ENCODE data around the gene COL4A2.

Gene COL4A2

DNA sequence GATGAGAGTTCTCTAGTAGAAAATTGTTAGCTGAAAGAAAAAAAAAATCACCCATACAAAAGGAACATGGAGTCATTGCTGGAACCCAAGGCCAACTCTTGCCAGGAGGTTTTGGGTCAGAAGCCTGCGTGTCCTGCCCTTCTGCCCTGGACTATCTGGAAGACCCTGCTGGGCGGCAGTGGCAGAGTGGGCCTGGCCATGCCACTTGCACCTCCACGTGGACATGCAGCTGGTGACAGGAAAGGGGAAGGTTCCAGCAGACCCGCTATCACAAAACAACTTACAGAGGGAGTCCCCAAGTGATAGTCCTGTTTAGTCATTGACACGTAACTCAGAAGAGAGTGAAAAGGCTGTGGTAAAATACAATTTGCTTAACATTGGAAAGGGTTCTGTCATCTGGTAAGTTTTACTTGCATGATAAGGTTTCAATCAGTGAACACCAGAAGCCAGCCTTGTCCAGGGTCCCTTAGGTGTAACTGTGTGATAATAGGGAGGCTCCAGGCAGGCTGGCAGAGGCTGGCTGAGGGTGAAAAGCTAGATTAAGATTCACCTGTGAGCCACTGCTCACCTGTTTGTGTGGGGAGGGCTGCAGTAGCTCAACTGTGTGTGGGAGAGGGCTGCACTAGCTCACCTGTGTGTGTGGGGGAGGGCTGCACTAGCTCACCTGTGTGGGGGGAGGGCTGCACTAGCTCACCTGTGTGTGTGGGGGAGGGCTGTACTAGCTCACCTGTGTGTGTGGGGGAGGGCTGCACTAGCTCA is 47.8 kb downstream of the COL4A2 start:
- no peak for DNase-seq (ENCODE audit: low read depth in 3 of 3)

DNA sequence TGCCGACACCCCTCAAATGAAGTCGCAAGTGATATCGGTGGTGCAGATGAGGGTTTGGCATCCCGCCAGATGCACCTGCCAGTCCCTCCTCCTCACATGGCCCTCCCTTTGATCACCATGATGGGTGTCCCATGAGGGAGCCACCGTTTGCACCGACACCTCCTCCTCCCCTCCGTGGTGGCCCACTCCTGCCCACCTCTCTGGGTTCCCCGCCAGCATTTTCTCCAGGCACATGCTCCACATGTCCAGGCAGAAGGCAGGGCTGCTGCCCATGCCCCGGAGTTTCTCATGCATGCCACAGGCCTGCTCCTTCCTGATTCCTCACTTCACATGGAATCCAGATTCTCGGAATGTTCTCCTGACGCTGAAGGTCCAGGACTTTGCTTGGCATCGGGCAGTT is 49.3 kb downstream of the COL4A2 start:
- DNase-seq (ENCODE audit: low read depth in 3 of 3), result no peak

DNA sequence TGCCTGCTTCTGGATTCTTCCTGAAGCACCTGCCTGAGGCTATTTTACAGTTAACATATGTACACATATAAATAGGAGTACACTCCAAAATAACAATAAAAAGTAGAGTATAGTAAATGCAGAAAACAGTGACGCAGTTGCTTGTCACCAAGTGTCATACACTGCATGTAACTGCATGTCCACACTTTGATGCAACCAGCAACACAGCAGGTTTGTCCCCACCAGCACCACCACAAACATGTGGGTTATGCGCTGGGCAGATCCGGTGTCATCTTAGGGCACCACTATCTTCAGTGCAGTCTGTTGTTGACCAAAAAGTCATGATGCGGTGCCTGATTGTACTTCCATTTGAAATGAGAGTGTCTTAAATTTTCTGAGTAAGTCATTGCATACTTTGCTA is 51.3 kb downstream of the COL4A2 start:
- no peak for DNase-seq (ENCODE audit: low read depth in 3 of 3)

DNA sequence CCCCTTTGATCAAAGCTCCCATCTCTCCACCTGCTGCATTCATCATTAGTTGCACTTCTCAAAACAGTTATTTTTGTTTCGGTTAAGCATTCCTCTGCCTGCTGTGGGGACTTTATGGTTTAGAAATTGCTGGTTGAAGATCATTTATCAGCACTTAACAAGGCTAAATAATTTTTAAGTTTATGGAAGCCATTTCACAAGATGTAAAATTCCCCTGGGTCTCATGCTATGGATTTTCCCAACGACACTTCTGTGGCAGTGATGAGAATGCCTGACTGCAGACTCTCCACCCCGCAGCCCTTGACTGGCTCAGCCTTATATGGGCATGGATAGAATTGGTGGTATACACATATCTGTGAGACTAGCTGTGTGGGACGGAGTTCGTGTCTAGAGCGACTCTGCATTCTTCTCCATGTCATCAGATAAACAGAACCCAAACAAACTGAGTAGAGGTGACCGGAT is 52.8 kb downstream of the COL4A2 start:
- no peak for DNase-seq (ENCODE audit: low read depth in 3 of 3)

DNA sequence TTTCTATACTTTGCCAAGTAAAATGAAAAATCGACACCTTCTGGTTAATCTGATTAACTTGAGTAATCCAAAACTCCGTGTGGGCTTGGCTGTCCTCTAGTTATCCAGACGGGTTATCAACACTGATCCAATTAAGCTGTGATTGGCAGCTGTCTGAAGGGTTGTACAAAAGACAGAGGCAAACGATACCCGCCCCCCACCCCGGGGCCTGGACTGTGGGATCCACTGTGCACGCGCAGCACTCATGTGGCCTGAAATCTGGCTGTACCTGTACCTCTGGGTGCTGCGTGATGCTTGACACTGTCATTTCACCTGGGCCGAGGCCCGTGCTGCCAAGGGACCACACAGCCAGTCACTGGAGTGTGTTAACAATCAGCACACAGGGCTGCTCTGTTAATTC is 53.5 kb downstream of the COL4A2 start:
- DNase-seq (ENCODE audit: low read depth in 3 of 3), result no peak

DNA sequence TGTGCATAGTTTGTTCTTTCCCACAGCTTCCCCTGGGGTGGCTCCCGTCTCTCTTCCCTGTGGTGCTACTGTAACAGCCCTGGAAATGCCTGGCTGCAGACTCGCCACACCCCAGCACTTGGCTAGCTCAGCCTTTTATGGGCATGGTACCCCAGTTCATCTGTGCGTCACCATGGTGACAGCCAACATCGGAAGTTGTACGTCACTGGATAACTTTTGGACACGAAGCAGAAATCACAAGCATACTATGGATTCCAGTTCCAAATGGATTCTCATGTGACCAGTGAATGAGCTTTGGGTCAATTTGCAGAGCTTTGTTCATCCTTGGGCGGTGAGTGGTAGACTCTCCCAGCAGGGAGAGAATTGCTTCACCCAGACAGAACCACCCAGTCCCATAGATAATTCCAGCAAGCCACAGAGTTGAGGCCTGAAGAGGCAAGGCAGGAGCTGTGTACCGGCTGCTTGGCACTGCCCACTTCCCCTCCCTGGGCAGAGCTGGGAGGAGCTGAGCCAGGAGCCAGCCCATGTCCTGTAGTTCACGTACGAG is 54.4 kb downstream of the COL4A2 start:
- no peak for DNase-seq (ENCODE audit: low read depth in 3 of 3)

DNA sequence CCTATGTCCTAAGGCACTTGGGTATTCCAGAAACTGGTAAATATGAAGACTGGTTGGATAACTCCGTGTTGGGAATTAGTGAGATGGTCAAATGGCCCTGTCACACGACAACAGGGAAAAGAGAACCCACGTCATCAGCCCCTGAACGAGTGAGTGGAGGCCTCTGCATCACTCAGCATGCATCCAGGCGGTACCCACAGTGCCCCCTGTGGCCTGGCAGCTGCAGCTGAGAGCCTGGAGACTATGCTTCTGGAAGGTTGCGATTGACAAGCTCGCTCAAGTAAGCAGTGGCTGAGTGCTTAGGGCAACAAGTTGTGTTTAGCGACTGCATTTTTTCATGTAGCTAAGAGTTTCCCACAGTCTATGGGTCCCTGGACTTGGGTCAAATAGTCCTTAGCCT is 55.9 kb downstream of the COL4A2 start:
- no peak for DNase-seq (ENCODE audit: low read depth in 3 of 3)

DNA sequence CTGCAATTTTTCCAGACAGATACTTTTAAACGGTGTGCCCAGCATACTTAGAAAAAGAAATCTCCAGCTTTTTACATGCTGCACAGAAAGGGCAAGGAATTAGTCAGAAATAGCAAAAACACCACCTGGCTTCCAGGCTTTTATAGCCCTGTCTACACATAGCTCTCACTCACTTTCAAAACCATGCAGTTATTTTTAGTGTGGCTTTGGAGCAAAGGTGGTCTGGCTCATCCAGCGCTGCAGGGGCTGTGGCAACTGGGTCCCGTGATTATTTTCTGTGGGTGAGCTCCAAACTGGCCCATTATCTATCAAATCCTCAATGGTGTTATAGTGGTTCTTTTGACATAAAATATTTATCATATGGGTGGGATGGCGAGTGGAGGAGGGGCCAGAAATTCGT is 57.0 kb downstream of the COL4A2 start:
- DNase-seq (ENCODE audit: low read depth in 3 of 3), result no peak

DNA sequence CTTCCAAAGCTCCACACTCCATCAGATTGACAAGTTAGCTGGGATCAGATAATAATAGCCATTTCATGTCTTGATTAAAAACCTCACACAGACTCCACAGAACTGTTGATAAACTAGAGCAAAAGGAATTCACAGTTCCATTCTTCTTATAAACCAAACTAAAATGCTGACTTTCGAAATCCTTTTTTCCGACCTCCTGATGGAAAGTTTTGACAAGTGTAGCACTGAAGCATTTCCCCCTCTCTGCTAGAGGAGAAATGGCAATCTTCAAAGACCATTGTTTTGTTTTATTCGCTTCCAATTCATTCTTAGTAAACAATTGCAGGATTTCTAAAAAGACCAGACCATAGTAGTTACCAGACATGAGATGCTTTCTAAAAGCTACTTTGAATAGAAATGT is 58.8 kb downstream of the COL4A2 start:
- no peak for DNase-seq (ENCODE audit: low read depth in 3 of 3)

DNA sequence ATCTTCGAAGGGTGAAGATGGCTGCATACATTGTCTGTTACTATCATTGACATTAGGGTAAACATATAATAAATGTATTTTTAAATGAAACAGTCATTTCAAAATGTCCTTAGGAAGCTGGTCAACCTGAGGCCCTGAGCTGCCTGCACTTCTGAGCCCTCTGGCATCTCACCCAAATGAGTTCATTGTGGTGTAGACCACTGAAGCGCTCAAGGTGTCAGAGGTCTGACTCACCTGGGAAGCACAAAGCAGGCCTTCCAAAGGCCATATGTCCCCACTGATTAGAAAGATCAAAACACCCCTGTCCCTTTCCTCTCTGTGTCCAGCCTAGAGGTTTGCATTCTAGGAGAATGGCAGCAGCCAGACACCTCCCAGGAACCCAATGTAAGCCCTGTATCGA is 59.6 kb downstream of the COL4A2 start:
- no peak for DNase-seq (ENCODE audit: low read depth in 3 of 3)

DNA sequence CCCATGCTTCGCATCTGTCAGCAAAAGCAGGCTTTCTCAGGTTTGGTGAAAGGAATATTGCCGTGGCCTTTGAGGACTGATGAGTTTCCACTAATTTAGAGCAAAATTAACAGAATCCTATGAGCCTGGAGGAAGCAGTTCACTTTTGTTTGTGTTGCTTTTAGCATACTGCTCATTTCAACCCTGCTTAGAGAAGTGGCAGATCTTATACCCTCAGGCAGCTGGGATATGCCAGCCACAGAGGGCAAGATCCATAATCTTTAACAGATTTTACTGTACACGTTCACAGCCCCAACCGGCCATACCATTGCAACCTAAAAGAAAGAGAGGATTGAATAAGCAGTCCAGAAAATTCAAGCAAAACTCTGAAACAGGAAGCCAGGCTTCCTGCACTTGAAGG is 60.5 kb downstream of the COL4A2 start:
- DNase-seq (ENCODE audit: low read depth in 3 of 3), result no peak

DNA sequence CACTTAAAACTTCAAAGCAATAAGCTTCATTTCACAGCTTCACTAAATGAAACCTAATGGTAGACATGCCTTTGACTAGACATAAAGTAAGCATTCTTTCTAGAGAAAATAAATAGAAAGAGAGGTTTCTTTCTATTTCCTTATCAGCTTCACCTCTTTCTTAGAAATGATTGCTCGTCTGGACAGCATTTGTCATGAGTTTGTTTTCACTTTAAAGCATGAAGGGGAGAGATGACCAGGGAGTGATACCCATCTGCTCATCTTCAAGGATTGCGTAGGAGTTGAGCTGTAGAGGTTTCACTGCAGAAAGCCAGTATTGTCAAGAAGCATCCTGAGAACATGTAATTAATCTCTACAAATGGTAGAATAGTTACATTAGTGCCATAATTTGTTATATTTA is 61.3 kb downstream of the COL4A2 start:
- DNase-seq (ENCODE audit: low read depth in 3 of 3), result no peak

DNA sequence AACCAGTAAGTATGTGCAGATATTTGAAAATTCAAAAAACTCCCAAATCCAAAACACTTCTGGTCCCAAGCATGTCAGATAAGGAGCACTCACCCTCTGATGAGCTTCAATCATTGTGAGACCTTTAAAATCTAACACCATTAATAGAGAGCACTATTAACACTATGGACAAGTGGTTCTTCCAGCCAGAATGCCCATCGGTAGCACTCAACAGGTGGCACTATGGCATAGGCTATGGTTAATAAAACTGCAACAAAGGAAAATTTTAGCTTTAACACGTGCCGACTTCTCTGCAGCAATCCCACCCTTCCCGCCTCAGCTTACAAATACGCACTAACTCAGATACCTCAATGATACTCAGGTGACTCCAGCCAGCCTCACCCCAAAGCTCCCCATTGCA is 62.3 kb downstream of the COL4A2 start:
- no peak for DNase-seq (ENCODE audit: low read depth in 3 of 3)

DNA sequence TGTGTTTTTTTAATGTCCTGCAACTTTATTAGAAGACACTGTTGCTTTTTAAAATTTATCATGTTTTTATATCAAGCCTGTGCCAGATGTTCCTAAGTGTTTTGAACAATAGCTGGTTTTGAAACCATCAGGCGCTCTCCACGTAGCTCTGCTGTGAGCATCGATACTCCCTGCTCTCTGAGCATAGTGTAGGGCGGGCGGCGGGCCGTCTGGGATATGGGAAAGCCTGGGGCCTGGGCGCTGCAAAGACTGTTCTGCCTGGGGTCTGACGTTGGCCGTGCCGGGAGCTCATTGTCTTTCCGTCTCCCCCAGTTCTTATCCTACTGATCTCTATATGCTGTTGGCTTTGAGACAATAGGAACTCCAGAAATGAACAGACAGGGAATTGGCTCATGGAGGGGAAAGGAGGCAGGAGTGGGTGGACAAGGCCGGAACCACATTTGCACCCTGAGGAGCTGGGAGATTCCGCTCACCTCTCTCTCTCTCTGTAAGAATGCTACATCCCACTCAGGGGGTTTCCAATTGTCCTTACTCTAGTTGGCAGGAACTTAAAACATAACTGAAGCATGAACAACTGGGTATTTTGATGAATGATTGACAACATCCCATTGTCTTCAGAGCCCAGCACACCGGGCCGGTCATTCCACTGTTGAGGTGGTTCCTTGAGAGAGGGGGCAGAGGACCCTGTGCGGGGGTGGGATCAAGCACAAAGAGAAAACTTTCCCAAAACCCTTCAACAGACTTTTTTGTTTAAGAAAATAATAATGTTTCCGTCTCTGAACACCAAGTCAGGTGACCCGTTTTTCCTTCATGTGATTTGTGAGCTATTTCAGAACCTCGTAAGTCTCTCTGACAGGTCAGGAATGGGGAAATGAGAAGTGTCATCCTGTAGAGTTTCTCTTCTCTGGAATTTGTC is 64.7 kb downstream of the COL4A2 start:
- no peak for DNase-seq (ENCODE audit: low read depth in 3 of 3)

DNA sequence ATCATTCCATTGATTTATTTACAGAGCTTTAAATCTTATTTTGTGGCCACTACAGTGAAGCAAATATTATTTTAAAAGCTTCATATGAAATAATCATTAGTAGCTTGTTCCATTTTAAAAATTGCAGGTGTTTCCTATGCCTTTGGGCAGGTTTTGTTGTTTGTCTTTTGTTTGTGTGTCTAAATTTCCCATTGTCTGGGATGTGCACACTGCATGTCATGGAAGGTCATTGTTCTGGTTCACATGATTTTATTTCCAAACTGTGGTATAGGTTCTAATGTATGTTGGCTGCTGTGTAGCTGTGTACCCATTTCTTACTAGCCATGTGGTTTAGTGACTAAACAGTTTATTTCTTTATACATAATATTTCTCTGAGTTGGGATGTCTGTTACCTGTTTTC is 65.6 kb downstream of the COL4A2 start:
- no peak for DNase-seq (ENCODE audit: low read depth in 3 of 3)

DNA sequence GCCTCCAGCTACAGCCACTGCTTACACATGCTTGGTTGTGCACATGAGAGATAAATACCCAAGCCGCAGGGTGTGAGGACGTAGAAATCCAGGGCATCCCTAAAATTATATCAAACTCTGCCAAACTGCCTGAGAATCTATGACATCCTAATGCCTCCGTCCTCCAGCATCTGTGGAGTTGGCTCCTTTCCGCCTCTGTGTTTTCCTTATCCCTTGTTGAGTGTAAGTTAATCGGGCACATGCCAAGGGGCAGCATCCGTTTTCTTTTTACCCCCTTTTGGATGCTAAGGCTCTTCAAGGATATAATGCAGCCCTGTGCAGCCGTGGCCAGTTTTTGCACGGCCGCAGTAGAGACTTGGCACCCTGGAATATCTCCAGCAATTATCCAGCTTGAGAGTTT is 66.5 kb downstream of the COL4A2 start:
- no peak for DNase-seq (ENCODE audit: low read depth in 3 of 3)

DNA sequence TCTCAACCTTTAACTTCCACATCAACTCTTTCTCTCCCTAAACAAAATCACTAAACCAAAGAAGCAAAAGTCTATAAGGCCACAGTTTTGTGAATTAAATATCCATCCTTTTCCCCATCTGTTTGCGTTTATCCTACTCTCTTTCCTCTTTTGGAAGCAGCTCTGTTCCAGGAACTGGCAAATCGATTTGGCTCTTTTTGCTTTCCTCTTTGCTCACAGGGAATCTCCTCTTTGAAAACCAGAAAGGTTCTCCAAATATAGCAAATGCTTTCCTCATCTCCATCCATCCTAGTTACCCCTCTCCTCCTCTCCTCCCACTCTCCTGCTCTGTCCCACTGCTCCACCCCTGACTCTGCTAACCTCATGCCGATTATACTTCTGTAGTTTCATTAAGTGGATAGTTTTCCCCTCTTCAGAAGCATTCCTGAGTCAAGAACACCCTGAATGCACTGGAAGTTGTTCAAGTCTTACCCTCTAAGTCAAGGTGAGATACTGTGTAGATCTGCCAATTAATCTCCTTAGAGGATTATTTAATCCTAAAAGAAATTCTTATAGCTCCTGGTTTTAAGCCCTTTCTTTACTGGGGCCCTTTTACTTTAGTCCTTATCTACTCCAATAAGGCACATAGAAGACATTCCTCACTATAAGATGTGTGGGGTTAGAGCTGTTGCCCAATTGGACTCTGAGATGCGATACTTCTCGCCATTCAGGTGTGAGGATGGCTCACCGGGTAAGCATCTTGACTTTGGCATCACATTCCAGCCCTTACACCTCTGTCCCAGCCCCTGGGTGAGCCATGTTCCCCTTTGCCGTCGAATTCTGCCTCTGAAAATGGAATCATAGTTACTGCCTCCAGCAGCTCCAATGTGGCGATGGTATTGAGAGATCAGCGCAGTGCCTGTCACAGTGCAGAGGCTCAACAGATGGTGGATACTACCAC is 67.6 kb downstream of the COL4A2 start:
- no peak for DNase-seq (ENCODE audit: low read depth in 3 of 3)

DNA sequence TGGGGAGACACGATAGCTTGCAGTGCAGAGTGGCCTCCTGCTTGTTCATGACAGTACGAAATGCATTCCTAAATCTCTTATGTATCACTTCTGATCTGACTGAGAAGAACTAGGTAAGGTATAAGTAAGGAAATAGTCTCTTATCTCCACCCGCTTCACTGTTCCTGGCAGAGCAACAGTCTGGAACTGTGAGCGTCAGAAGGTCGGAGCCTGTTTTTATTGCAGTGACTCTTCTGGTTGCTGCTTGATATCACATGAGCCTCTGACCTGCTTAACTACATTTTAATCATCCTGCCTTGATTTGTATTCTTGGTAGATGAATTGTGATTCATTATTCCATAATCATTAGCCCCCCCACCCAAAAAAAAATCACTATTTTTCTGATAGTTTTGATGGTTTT is 69.0 kb downstream of the COL4A2 start:
- DNase-seq (ENCODE audit: low read depth in 3 of 3), result no peak

DNA sequence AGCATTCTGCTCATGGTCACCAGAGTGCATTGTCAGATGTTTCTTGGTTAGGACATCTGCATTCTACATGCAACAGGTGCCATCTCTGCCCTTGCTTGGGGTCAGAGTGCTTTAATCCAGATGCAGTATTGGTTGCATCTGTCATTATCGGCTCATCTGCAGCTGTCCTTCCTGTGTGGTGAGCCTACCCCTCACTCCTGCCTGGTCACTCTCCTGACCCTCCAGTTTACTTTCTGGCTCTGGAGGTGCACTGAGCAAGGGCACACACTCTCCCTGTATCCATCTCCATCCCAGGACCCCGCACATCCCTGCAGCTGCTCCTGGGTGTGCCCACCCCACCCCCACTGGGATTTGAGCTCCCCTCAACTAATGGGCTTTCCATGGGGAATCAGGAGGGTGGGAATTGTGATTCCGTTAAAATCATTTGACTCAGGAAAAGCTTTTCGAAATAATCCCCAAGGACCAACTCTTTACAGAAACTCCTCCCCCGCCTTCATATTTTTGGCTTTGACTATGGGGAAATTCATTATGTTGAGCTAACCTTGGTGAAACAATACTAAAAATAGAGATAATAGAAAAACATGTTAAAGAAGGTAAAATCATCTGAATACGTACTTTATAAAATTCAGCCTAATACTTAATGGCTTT is 70.2 kb downstream of the COL4A2 start:
- no peak for DNase-seq (ENCODE audit: low read depth in 3 of 3)

DNA sequence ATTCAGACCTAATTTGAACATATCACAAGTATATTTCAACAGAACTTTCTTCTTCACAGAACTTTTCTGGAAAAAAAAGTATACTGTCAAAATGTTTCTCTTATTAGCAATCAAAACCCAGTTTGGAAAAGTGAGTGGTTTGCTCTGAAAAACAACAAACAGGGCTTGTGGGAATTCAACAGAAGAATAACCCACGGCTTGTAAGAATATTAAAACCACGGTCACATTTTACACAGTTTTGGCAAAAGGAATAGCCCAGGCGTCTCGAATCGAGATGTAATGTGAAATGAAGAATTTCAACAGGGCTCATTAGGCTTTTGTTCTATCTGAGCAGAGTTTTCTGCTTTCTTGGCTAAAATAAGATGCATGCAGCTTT is 70.7 kb downstream of the COL4A2 start:
- DNase-seq (ENCODE audit: low read depth in 3 of 3), result no peak

DNA sequence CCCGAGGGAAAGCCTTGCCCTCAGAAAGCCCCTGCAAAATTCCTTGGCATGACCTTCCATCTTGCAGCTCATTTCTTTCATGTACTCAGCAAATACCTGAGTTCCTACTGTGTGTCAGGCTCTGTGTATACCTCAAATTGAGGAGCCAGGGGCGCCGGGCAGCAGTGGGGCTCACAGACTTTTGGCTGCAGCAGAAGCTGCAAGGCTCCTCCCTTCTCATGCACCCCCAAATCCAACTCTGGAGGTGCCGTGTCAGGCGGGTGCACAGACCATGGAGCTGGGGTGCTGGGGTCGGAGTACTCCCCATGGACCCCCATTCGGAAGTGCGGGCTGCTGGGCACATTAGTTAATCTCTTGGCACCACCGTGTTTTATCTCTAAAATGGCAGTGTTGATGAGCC is 72.3 kb downstream of the COL4A2 start:
- DNase-seq (ENCODE audit: low read depth in 3 of 3), result no peak
